Measurements from ENCODE around the gene KCNQ2.

- TF ChIP-seq CTCF (IDR thresholded peaks at IDR 0.05; ENCODE audit: insufficient read depth, low read length) (no peak), REST (IDR thresholded peaks at IDR 0.05; ENCODE audit: insufficient replicate concordance, low read depth) (no peak)
Observed at GRCh38 chr20:63520504-63520933, 48.1 kb upstream of the KCNQ2 start, which contains the start of gene PPDPF.

All from HL-60 (cell line).